GM21528 (cell line): ENCODE data around the gene PBX3.

Experiments used
- ATAC-seq: cut with Tn5 transposase; IDR thresholded peaks from one replicate; pipeline ENCODE4 v1.9.1; 2021; ENCODE audit warnings: mild to moderate bottlenecking, moderate library complexity; ENCODE audit not compliant: unreplicated experiment, low FRiP score

PBX3 gene

DNA sequence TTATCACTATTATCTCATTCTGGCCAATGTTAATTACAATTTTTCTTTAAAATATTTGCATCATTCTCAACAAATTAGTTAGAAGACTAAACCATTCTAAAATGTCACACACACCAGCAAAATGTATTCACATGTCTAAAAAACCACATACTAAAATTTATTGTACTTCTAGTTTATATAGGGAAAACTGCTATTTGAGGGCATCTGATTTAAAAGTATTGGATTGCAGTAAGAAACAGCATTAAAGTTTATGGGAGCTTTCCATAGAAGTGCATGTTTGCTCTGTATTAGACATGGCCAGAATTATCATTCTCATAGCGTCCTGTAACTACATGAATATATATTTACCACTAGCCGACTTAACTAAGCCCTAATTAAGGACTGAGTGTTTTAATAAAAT, 150.3 kb downstream of the PBX3 start:
- ATAC-seq = no peak

DNA sequence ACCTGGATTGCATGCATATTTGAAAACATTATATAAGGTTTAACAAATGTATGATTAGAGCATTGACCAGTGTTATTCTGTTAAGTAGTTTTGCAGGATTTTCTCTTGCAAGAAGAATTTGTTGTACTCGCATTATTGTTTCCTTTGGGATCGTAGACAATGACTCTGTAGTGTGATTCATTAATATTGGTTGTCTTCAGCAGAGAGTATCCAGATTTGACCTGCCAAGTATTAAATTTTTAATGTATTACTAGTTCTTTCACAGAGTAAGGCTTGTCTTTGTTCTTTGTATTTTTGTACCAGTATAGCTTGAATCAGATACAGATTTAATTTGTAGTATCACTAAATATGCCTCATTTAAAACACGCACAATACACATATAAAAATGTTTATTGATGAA, 155.0 kb downstream of the PBX3 start:
- no peak for ATAC-seq

DNA sequence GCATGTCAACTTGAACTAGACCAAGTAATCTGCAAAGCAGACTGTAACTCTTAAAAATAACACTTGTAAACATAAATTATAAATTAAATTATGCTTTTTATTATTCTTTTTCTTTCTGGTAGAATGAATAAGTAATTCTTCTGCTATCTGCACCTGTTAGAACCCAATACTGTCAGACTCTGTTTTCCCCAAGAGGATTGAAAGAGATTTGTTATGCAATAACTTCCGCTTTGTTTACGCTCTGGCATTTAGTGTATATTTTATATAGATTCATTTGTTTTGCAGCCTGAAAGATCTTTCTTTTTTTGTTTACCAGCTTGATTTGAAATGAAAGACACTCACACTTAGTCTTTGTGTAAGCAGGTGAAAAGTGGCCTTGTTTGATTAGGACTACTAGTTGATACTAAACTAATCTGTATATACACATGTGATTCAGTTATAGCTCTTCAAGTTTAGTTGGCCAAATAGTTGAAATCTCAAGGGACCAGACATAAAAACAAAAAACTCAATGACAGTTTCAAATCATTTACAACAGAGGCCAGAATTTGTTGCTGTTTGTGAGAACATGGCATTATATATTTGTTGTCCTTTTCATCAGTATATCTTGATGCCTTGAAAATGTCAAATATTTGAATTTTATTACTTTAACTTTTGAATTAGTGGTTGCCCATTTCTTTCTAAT, 155.8 kb downstream of the PBX3 start:
- ATAC-seq = no peak

DNA sequence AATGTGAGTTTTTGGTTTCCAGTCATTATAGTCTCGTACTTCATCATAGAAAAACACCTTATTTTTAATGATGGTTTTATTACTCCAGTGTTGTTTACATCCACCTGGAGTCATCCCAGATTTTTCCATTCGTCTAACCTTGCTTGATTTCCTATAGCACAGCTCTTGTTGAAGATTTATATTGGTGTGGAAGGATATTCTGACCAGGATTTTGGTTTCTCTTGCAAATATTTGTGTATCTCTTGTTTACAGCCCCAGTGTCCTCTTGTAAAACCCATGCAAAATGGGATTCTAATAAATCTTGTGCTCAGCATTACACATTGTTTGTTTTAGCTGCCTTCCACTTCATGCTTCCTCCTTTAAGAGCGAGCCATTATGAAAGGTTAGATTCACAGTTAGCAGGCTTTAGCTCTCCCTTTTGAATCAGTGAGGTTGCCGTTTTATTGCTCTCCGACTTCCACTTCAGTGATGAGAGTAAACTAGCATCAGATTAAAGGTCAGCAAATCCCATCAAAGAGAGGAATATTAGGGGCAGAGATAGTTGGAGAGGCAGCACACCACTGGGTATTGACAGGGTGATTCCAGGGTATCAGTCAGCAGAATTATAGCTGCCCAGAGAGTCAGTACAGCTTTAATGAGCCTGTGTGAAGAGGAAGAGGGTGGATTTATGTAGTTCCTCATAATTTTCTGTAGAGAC, 157.1 kb downstream of the PBX3 start:
- ATAC-seq = no peak

DNA sequence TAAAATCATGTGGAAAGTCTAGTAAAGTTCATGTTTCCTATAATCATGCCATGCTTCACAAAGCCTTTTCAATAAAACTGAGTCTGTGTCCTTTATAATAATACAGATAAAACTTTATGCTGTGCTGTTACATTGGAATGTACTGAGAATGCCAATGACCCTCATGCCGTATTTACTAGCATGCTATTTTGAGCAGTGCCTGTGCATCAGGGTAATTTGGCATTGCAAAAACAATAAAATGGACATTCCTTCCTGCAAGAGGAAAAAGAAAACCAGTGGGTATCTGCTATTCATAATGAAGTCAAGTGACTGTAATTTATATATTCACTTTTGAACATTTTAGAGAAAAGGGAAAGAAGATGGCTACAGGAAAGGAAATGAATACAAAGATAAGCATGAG, 159.0 kb downstream of the PBX3 start:
- no peak for ATAC-seq

DNA sequence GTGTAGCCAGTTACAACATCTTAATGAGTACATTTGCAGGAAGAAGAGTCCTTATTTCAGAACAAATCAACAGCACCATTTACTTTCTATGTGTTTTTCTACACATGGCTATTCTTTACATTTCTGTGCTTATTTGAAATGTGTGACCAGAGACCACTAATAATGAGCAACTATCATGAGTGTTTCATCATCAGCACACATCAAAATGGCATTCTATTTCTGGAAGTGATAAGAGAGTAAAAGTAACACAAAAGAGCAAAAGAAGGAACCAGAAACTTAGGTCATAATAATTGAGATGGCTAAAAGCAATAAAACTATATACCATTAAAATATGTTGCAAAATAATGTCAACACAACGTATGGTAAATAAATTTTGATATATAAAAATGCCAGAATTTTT, 159.7 kb downstream of the PBX3 start:
- no peak for ATAC-seq

DNA sequence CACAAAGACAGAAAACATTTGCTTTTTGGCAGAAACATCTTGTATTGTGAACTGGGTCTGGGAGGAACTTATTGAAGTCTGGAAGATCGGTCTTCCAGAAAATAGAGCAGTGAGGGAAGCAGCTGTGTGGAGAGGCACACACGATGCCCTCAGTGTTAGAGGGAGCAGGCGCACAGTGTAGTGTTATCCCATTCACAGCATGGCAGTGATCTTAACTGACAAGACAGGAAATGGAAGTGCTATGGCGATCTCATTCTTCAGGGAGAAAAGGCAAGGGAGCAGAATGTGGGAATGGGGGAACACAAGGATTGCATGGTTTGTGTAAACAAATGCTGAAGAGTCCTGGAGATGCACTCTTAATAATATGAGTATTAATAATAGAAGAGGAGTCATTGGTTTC, 161.0 kb downstream of the PBX3 start:
- ATAC-seq = no peak

DNA sequence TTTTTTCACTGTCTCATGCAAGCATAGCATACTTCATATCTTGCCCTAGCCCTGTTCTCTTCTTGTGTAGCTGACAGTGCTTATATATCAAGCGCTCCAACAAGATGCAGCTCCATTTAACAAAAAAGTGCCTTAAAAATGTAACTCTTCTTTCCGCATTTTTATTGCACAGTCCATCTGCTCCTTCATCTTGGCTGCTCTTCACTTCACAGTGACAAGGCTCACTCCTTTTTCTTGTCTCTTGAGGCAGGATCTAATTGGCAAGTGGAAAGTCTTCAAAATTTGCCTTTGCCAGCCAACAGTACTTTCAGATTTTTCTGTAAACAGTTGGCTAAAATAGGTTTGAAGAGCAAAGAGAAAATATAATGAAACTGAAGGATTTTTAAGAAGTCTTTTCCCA, 161.8 kb downstream of the PBX3 start:
- no peak for ATAC-seq

DNA sequence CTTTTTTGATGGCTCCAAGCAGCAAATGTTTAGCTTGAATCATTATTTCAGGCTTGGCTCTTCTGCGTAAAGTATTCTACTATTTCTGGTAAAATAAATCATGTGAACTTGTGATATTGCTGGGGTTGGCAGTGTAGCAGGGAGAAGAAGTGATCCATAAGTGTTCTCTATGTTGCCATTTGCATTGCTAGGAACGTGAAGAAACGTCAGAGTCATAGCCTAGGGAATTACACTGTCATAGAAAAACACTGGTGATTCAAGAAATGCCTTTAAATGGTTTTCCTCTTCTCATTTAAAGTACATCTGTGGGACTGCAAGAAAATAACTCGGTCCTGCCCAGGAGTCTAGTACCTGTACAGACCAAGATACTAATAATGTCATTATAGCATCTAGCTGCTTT, 162.3 kb downstream of the PBX3 start:
- no peak for ATAC-seq

DNA sequence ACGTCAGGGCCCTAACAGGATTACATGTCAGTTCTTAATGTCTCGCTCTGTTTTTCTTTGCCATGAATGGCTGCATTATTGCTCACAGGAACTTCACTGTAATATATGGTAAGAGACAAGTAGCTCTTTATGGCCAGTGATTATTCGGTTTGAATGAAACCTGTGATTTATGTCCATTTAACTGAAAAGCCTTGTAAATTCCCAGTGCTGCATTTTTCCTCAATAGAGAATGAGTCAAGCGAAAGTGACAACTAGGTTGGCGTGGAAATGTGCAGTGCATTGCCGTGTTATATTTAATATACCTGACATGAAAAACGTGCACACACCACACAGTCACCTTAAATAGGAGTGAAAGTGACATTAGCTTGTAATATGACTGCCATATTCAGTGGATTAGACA, 163.1 kb downstream of the PBX3 start:
- no peak for ATAC-seq

DNA sequence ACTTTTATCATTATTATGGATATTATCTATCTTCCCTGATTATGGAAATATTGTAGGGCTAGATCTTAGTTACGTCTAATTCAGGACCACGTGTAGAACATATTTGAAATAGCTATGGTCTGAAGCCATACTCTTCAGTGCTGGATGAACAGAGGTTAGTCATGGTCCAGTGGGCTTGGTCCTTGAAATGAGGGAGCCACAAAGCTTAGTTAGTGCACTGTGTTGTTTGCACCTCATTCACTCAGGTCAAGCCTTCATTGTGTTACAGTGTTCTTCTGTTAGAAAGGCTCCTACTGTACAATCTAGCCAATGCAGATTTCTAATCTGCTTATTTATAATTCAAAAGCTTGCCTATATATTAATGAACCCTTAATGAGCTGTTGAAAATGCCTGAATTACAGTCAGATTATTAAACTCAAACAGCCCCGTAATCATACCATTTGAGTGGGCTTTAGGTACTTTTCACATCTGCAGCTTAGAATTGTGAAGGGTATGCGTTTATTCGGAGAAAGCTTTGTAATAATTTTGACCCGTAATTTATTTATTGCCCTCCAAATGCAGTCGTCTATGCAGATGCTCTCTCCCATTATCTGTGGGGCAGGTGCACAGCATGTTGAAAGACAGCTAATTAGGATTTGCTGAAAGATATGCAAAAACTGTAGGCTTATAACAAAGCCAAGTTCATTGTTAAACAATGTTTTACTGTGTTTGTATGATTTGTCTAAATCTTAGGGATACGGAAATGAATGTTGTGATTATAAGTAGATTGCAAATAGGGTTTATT, 164.9 kb downstream of the PBX3 start:
- no peak for ATAC-seq

DNA sequence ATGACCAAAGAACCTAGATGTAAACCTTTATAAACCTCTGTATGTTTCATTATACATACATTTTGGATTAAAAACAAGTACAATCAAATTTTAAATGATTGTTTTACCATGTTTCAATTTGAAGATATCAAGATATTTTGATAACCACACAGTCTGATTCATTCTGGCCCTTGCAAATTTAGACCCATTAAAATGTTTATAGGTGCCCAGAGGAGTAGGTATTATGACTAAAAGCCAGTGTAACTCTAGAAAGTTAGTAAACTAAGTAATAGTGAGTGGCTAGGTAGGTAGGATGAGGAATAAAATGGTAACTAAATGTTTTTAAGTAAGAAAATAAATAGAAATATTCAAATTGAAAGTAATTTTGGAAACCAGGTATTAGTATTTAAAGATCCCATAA, 165.5 kb downstream of the PBX3 start:
- ATAC-seq = no peak

DNA sequence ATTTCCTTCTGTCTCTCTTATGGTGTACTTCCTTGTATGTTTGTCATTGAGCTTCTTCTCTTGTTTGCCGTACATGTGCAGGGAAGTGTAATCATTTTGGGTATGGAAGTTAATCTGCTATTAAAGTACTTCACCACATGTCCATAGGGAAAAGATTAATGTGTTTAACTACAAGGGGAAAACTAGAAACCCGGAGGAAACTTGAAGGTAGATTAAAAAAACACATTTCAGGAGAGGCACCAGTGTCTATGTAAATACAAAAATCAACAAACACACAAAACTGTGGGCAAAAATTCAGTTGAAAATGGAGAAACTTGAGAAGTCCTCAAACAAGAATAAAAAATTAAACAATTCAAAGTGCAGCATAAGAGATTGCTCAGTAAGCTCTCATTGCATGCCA, 166.4 kb downstream of the PBX3 start:
- ATAC-seq = no peak

DNA sequence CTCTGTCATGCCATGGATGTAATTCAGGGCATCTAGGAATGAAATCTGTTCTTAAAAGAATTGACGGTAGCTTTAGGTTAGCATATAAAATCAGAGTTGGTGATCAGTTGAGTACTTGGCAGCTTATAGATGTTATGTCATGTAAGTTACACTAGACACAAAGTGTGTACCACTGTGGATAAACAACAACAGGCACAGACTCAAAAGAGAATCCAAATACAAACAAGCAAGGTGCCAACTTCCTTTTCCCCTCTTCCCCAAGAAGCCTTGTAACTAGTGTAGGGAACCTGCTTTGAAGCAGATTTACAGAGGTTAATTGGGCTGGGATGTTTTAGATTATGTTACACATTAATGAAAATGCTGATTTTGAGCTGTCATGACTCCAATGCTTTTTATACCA, 167.2 kb downstream of the PBX3 start:
- ATAC-seq = no peak

DNA sequence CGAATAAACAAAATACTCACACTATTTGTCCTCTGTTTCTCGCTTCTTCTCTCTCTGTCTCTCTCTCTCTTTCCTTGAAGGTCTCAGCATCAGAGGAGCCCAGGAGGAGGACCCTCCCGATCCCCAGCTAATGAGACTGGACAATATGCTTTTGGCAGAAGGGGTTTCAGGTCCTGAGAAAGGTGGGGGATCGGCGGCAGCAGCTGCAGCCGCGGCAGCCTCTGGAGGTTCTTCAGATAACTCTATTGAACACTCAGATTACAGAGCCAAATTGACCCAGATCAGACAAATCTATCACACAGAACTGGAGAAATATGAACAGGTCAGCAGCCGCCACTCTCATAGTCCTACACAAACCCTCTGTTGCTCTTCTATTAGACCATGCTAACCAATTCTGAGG, 168.4 kb downstream of the PBX3 start:
- no peak for ATAC-seq

DNA sequence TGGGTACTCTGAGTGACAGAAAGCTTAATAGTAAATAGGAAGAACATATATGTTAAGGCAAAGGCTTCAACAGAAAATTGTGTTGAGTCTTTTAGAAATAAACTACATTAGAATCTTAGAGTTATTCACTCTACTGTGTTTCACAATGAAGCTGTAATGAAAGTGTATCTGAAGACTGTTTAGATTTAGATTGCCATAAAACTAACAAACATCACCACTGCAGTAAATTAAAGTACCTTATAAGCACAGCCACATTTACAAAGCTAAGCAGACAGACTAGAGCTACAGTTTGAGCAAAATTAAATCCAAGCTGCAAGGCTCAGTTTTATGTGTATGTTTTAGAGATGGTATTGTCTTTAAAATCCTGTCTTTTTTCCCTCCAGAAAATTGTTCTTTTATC, 172.4 kb downstream of the PBX3 start:
- no peak for ATAC-seq

DNA sequence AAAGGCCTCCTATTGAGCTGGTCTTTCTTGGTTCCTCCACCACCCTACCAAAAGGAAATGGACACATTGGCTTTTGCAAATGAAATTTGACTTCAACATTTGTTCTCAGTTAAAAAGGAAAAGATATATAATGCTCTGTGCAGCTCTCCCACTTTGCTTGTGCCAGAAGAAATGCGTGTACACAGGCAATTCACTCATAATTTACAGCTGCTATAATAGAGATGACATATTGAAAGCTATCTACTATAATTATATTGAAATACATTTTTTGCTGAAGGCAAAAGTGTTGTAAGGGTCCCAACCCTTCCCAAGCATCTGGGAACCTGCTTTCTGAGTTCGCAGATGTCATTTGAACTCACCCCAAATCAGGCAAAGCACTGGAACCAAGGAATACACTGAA, 173.2 kb downstream of the PBX3 start:
- no peak for ATAC-seq

DNA sequence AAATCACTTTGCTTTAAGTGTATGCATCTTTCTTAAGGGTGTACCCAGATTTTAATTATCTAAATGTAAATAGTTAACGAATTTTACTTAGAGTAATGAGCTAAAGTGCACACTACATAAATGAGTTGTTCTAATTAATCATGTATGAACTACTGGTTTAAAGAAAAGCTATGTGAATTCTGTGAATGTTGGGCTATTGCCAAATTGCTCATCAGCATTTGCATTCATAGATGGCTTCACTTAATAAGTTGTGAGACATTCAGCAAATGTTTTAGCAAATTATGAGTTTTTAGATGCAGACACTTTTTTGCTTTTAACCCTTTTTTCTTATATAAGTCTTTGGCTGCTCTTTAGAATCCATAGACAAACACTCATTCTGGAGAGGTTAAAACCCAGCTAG, 175.7 kb downstream of the PBX3 start:
- ATAC-seq = no peak

DNA sequence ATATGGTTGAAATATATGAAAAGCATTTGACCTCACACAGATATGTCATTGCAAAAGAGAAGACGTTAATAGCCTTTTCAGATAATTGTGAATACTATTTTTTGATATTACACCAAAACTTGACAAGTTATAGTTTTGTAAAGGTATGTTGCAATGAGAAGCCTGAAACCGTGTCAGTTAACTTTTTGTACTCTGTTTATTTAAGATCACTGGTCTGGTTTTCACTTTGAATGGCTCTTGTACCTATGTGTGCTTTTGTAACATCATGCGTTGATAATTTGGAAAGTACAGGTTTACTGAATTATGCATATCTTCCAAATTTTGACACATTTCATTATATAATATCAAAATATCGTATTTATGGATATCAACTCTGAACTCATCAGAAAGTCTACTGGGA, 177.2 kb downstream of the PBX3 start:
- ATAC-seq = no peak

DNA sequence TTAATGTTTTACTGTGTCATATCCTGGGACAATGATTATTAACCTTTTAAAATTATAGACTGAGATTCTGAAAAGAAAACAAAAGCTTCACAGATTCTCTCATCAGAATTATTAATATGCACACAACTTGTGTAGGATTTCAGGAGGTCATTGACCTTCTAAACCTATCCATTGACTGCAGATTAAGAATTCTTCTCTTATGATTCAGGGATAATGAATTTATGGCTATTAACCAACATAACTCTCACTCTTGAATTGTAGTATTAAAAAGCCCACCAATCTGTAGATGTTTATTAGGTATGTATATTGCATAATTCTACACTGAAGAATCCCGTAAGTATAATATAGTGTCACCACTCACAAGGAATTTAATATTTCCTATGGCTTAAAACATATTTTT, 179.8 kb downstream of the PBX3 start:
- no peak for ATAC-seq

DNA sequence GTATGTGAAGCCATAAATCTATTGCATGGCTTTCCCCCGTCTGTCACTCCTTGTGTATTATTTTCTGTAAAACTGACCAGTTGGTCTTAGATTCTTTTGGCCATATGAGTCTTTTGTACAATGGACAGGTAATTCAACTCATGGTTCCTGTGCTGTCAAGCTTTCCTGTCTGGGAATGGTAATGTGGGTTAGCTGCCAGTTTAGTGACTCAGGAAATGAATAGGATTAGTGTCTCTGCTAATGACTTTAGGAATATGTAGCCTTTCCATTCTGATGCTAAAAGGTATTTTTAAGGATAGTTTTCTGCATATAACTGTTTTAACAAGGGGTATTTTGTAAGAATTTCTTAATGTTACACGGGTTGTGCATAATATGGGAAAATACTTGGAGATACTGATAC, 182.7 kb downstream of the PBX3 start:
- no peak for ATAC-seq

DNA sequence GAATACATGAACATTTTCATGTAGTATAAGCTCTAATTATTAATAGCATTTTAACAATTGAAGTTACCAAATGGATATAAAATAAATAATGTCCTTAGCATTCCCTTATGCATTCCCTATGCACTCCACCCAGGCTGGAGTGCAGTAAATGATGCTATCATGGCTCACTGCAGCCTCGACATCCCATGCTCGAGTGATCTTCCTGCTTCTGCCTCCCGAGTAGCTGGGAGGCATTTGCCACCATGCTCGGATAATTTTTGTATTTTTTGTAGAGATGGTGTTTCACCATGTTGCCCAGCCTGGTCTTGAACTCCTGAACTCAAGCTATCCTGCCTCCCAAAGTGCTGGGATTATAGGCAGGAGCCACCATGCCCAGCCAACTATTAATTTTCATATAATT, 184.0 kb downstream of the PBX3 start:
- no peak for ATAC-seq
